Ectodermal cell (in vitro differentiated cells): ENCODE results near the gene MINDY1.

Source experiments
- H3K27ac ChIP-seq: 2 replicates; pipeline ENCODE4 v1.7.0; 2013; ENCODE audit warnings: mild to moderate bottlenecking, low read depth, low read length; ENCODE audit not compliant: insufficient read depth, poor library complexity, severe bottlenecking
- H3K27me3 ChIP-seq: 2 replicates; pipeline ENCODE4 v1.7.0; 2013; ENCODE audit warnings: mild to moderate bottlenecking, low read length; ENCODE audit not compliant: insufficient read depth, control insufficient read depth, poor library complexity, severe bottlenecking
- H3K36me3 ChIP-seq: one replicate; pipeline ENCODE4 v1.7.0; 2013; ENCODE audit warnings: low read length; ENCODE audit not compliant: control insufficient read depth, insufficient read depth
- H3K4me1 ChIP-seq: one replicate; pipeline ENCODE4 v1.7.0; 2013; ENCODE audit warnings: low read length; ENCODE audit not compliant: control insufficient read depth, insufficient read depth
- H3K4me3 ChIP-seq: 2 replicates; pipeline ENCODE4 v1.7.0; 2013; ENCODE audit warnings: low read depth, low read length, control low read depth; ENCODE audit not compliant: insufficient read depth
- H3K9me3 ChIP-seq: 2 replicates; pipeline ENCODE4 v1.7.0; 2013; ENCODE audit warnings: mild to moderate bottlenecking, low read length, moderate library complexity; ENCODE audit not compliant: control insufficient read depth
- WGBS, 2 experiments: methylation state at CpG; one replicate each; pipeline ENCODE4 v1.1.7; 2013; ENCODE audit warnings: missing lambda C conversion rate in 2 of 2; 5-methylcytosine and 5-hydroxymethylcytosine counted together

MINDY1 gene

DNA sequence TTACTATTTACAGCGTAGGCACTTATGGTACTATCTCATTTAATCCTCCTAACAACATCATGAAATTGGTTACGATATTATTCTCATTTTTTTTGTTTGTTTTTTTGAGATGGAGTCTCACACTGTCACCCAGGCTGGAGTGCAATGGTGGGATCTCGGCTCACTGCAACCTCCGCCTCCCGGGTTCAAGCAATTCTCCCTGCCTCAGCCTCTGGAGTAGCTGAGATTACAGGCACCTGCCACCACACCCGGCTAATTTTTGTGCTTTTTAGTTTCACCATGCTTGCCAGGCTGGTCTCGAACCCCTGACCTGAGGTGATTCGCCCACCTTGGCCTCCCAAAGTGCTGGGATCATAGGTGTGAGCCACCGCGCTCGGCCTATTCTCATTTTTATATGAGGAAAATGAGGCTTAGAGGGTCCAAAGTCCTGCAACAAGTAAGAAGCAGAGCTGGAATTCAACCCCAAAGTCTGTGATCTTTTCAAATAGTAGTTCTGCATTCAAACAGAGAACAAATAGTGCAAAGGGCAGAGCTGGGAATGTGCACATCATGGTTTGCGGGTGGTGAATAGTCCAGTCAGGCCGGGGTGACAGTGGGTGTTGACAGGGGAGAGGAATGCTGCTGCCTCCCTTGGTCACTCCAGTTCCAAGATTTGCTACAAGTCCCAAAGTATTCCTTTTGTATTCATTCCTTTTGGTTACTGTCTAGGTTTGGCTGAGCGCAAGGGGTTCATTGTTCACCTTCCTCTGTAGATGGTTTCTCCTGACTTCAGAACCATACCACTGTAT is 6.2 kb upstream of the MINDY1 start:
- H3K36me3 ChIP-seq = no peaks in the 10 kb centered on the region
- H3K4me1 ChIP-seq = no peaks in the 10 kb centered on the region
- no peaks in the 10 kb centered on the region for H3K9me3 ChIP-seq
- H3K27ac ChIP-seq = no peak overlapping the region
- no peak overlapping the region for H3K4me3 ChIP-seq
- WGBS, 2 experiments = 94 to 96% methylated on average over 14 of the region's 14 CpGs
- H3K27me3 ChIP-seq = no peaks in the 10 kb centered on the region

- Histone ChIP-seq H3K27me3 (no peaks in the 10 kb centered on the region), H3K4me3 (no peak overlapping the region), H3K36me3 (no peaks in the 10 kb centered on the region), H3K9me3 (no peaks in the 10 kb centered on the region), H3K27ac (no peak overlapping the region), H3K4me1 (peaks cover under 1% of the 10 kb centered on the region)
- 91 to 95% methylated on average over 4 of the region's 4 CpGs for WGBS, 2 experiments
Measured at GRCh38 chr1:151011154-151011850, 4.6 kb upstream of the MINDY1 start.

DNA sequence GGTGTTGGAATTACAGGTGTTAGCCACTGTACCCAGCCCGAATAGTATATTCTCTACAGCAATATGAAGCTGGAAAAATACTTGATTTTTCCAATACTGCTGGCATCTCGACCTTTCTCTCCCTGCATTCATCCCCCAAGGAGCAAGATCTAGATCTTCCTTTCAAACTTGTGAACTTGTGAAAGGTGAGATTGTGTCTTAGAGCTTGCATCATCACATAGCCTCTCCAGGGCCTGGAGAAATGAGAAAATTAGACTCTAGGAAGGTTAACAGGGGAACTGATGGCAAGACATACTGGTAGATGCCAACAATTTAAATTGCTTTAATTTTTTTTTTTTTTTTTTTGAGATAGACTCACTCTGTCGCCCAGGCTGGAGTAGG is 3.6 kb upstream of the MINDY1 start:
- 88 to 96% methylated on average over 3 of the region's 3 CpGs for WGBS, 2 experiments
- no peak overlapping the region for H3K27ac ChIP-seq
- H3K36me3 ChIP-seq = no peaks in the 10 kb centered on the region
- H3K4me1 ChIP-seq = peaks cover 8% of the 10 kb centered on the region
- no peaks in the 10 kb centered on the region for H3K27me3 ChIP-seq
- H3K4me3 ChIP-seq = no peak overlapping the region
- H3K9me3 ChIP-seq = no peaks in the 10 kb centered on the region

DNA sequence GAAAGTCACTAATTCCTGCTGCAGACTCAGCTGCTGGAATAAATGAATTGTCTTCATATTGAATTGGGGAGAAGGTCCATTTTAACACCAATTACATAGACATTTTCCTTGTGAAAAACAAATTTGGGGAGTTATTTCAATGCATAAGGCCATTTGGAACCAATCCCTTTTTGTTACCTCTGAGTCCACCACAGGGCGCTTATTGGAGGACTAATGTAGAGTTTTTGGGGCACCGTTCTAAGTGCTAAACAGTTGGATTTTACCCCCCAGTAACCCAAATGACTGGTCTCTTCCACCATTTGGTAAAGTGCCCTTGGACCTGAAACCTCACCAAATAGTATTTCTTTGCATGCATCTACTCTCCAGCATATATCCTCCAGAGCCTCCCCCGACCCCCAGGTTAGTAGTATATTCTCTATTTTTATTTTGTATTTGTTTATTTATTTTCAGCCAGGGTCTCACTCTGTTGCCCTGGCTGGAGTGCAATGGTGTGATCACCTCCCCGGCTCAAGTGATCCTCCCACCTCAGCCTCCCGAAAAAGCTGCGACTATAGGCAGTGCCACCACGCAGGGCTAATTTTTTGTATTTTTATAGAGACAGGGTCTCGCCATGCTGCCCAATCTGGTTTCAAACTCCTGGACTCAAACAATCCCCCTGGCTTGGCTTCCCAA is 3.1 kb upstream of the MINDY1 start:
- Histone ChIP-seq H3K27ac (no peak overlapping the region), H3K4me3 (no peak overlapping the region), H3K27me3 (no peaks in the 10 kb centered on the region), H3K4me1 (peaks cover 9% of the 10 kb centered on the region), H3K36me3 (no peaks in the 10 kb centered on the region), H3K9me3 (no peaks in the 10 kb centered on the region)
- WGBS, 2 experiments = 94 to 96% methylated on average over 7 of the region's 8 CpGs

DNA sequence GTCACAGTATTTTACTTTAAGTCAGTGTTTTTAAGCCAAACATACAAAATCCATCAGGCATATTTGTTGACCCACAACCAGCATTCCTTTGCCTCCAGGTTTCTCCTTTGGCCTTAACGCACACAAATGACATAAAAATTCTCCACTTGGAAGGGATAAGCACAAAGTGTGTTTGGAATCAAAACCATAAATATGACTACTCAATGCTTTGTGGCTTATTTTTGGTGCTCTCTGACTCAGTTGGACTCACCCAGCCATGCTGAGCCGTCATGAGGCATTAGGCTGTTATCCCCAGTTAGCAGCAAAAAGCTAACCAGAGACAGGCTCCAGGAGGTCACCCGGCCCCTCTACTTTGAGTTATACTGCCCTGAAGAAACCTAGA is 2.5 kb upstream of the MINDY1 start:
- Histone ChIP-seq H3K27me3 (no peaks in the 10 kb centered on the region), H3K36me3 (no peaks in the 10 kb centered on the region), H3K4me3 (peak overlapping the region; percentile 87), H3K27ac (no peak overlapping the region), H3K9me3 (no peaks in the 10 kb centered on the region), H3K4me1 (peaks cover 9% of the 10 kb centered on the region)
- 78 to 79% methylated on average over 3 of the region's 3 CpGs for WGBS, 2 experiments

DNA sequence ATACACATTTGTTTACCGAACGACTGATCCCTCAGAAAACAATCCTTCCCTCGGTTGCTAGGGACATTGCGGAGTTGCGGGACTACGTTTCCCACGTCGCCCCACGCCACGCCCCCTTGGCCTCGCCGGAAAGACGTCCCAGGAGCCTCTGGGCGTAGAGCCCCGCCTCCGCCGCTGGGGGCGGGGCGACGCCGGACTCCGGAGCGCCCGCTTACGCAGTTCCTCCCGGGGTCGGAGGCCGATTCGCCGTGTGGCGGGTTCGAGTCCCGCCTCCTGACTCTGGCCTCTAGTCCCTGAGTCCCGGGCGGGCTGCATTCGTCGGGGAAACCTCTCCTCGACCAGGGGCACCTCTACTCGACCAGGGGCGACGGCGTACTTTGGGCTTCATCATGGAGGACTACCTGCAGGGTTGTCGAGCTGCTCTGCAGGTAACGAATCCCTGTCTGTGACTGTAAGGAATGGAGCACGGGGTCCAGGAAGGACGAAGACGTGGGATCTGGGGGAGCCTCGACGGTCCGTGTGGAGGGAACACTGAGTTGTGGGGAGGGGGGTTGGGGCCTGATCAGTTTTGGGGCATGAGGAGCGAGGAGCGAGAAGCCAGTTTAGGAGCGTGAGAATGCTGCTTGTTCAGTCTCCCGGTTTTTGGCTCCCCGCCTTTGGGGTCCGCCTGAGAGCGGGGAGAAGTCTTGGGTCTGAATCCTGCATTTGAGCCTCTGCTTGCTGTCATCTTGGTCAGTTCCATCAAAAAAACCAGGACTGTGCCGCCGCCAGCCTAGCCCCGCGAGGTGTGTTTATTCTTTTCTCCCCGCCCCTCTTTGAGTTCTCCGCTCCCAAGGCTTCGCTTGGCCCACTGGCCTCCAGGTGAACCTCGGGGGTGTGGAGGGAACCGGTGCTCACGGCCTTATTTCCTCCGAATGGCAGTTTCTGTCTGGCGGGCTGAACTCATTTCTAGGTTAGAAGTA is 1.8 kb upstream of the MINDY1 start, which contains the start of gene PRUNE1:
Gene PRUNE1, plus strand, starts transcription at position 206 of the 962 bp plus-strand sequence. Its CDS starts 184 bp downstream, at position 390.
- Histone ChIP-seq H3K27ac (peak within 1 kb of the TSS; percentile 93), H3K9me3 (no peaks in the 10 kb centered on the region), H3K36me3 (no peaks in the 10 kb centered on the region), H3K4me1 (peaks cover 9% of the 10 kb centered on the region), H3K27me3 (no peaks in the 10 kb centered on the region), H3K4me3 (peak within 1 kb of the TSS; percentile 87)
- WGBS, 2 experiments = 2 to 4% methylated on average over 69 of the region's 69 CpGs

- peak overlapping the region; percentile 87 for H3K4me3 ChIP-seq
- peaks cover 9% of the 10 kb centered on the region for H3K4me1 ChIP-seq
- no peaks in the 10 kb centered on the region for H3K9me3 ChIP-seq
- H3K27me3 ChIP-seq = no peaks in the 10 kb centered on the region
- H3K36me3 ChIP-seq = no peaks in the 10 kb centered on the region
- H3K27ac ChIP-seq = peak overlapping the region; percentile 93
- 52 to 53% methylated on average over 4 of the region's 4 CpGs for WGBS, 2 experiments
Measured at GRCh38 chr1:151007853-151008243, 1.1 kb upstream of the MINDY1 start.

- H3K27me3 ChIP-seq = no peaks in the 10 kb centered on the region
- H3K9me3 ChIP-seq = no peaks in the 10 kb centered on the region
- no peaks in the 10 kb centered on the region for H3K36me3 ChIP-seq
- H3K4me3 ChIP-seq = peak overlapping the region; percentile 38
- peaks cover 9% of the 10 kb centered on the region for H3K4me1 ChIP-seq
- WGBS, 2 experiments = 77 to 80% methylated on average over 3 of the region's 4 CpGs
- no peak overlapping the region for H3K27ac ChIP-seq
Measured at GRCh38 chr1:151005729-151006319, 878 bp downstream of the MINDY1 start.

GRCh38 chr1:151003180-151003579 is 3.5 kb downstream of the MINDY1 start:
- Histone ChIP-seq H3K4me3 (no peak overlapping the region), H3K36me3 (no peaks in the 10 kb centered on the region), H3K9me3 (no peaks in the 10 kb centered on the region), H3K4me1 (peaks cover 9% of the 10 kb centered on the region), H3K27me3 (no peaks in the 10 kb centered on the region), H3K27ac (no peak overlapping the region)
